HG03457 (cell line): ENCODE measurements around the gene LRRK1.

Experiments
- ATAC-seq: cut with Tn5 transposase; IDR thresholded peaks from one replicate; pipeline ENCODE4 v1.9.1; 2021; ENCODE audit warnings: moderate number of reproducible peaks; ENCODE audit not compliant: unreplicated experiment

LRRK1 gene

DNA sequence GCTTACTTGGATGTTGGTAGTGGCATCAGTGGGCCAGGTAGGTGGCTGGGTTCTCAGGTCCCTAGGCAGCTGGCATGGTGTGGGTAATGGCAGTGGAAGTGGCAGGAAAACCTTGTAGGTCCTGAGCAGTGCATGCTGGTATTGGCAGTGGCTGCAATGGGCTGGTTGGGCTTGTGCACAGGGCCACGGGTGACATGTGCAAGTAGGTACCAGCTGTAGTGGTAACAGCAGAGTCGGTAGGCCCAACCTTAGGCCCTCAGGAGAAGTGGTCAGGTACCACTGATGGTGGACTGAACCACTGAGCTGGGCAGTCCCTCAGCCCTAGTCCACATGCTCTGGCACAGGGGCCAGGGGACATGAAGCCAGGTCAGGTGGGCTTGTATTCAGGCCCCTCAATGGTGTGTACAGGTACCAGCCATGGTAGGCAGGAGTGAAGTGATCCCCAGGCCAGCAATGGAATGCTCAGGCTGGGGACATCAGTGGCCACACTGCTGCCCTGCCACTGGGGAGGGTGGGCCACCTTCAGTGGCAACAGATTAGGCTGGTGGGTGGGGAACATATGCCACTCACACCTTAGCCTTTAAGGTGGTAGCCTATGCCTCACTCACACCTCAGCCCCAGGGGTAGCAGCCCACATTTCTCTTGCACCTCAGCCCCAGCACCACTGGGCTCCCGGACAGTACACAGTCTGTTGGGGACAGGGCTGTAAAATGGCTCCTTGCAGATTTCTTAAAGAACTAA is 118.1 kb downstream of the LRRK1 start:
- ATAC-seq = no peak

DNA sequence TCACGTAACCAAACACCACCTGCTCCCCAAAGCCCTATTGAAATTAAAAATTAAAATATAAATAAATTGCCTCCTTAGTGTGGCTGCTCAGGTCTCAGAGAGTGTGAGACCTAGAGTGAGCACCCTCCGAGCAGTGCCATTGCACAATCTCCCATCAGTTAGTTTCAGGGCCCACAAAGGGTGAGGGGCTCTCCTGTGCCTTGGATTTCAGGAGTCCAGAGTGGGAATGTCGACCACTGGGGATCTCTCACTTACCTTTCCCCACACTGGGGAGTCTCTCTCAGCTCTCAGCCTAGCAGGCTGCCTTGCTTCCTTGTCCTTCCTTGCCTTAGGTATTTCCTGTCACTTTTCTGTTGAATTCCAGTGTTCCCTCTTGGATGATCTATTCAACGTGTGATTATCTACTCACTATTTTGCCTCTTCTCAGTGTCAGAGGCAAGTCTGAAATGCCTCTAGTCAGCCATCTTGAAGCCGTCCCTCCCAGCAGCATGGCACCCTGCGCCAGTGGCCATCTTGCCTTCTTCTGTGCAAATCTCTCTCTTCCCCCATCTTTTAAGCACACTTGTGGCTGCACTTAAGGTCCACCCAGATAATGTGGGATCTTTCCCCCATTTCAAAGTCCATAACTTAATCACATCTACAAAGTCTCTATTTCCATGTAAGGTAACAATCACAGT is 119.3 kb downstream of the LRRK1 start:
- no peak for ATAC-seq

DNA sequence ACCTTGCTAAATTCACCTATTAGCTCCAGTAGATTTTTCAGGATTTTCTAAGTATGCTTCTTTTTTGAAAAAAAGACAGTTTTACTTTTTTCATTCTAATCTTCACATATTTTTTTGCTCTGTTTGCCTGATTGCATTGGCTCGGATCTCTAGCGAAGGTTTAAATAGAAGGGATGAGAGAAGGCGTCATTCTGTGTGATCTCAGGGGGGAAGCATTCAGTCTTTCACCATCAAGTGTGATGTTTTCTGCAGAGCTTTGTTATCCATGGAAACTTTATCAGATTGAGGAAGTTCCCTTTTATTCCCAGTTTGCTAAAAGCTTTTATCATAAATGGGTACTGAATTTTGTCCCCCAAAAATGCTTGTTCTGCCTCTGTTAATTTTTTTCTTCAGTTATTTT is 120.3 kb downstream of the LRRK1 start:
- ATAC-seq = no peak

DNA sequence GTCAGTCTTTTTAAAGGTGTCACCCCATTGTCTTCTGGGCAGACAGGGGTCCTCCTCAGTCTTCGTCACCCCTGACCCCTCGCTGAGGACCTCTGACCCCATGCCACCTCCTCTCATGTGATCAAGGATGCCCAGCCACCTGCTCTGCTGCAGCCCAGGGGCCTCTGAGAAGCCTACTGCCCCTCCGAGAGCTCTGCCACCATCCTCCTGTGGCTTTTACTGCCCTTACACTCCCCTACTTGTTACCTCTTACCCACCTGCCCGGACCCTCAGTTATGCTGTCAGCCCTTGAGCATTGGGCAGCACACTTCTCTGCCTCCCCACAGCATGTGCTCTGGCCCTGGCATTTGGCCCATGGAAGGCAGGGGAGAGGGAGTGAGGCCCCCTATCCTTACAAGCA is 123.2 kb downstream of the LRRK1 start:
- no peak for ATAC-seq

DNA sequence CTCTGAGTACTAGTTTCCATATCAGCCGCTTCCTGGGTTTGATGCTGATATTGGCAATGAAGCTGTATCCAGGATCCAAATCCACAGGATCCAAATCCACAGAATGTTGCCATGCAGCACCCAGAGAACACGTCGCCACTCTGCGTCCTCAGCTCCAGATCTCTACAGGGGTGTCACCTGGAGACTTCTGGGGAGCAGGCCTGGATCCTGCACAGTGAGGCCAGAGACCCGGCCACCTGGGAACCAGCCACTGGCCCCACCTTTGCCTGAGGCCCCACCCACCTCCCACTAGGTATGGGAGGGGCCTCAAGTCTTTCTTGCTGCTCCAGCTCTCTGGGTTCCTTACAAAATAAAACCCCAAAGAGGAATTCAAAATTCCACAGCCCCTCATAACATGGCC is 123.9 kb downstream of the LRRK1 start:
- ATAC-seq = no peak

DNA sequence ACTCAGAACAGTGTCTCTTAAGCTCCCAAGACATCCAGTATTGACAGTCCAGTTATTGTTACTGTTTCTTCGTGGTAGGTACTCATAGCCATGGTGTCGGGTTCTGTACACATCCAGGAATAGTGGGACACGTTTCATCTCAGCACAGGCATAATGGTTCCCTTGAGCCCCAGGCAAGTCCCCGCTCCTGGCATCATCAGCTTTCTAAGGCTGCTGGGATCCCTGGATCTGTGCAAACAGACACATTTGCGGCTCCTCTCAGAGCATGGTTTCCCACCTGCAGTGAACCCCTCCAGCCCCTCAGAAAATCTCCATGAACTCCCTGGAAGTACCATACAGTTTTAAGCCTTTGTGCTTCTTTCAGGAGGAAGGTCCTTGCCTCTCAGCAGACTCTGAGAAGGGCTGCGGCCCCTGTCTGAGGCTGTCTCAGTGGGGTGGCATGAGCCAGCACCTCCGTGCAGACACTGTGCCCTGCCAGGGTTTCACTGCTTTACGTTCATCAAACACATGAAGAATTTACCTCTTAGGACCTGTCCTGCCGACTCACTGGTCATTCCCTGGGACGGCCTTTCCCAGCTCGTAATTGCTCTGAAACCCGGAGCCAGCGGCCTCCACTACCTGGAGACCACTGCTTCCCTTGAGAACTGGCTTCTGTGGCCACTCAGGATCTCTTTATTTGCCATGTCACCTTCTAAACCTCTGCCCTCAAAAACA is 124.9 kb downstream of the LRRK1 start:
- no peak for ATAC-seq

DNA sequence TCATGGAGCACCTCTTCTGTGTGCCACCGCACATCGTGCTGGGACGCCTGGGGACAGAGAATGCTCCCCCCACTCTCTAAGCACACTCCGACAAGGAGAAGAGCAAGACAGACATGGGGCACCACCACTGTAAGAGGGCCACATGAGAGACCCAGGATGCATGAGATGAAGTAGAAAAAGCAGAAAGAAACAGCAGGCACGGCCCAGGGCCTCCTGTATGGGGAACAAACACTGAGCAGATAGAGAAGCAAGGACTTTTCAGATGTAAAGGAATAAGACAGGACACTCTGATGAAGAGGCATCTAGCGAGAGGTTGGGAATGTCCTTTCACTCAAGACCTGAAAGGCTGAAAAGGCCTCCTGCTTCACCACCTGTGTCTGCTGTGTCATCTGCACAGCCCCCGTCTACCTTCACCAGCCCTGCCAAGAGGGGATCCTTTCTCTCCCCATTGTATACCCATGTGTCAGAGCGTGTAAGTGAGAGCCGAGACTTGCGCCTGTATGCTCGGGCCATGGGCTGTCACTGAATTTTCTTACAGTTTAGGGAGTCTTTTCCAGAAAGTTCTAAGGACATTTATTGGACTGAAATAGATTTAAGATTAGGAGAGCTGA is 125.6 kb downstream of the LRRK1 start:
- no peak for ATAC-seq

DNA sequence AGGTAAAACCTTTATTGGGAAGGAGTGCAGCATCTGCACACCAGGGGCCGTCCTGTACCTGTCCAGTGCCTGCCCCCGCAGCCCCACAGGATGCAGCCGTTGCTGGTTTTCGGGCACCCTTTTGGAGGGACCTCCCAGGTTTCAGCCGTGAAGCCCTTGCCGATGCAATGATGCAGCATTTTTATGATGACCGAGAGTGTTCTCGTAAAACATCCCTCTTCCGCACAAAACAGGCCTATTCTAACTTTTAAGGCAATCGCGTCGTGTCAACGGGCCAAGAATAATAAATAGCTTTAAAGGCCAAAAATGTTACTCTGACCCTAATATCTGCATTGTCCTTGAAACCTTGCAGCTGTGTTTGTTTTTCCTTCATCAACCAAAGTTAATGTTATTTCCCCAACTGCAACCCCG is 126.1 kb downstream of the LRRK1 start:
- ATAC-seq = no peak

DNA sequence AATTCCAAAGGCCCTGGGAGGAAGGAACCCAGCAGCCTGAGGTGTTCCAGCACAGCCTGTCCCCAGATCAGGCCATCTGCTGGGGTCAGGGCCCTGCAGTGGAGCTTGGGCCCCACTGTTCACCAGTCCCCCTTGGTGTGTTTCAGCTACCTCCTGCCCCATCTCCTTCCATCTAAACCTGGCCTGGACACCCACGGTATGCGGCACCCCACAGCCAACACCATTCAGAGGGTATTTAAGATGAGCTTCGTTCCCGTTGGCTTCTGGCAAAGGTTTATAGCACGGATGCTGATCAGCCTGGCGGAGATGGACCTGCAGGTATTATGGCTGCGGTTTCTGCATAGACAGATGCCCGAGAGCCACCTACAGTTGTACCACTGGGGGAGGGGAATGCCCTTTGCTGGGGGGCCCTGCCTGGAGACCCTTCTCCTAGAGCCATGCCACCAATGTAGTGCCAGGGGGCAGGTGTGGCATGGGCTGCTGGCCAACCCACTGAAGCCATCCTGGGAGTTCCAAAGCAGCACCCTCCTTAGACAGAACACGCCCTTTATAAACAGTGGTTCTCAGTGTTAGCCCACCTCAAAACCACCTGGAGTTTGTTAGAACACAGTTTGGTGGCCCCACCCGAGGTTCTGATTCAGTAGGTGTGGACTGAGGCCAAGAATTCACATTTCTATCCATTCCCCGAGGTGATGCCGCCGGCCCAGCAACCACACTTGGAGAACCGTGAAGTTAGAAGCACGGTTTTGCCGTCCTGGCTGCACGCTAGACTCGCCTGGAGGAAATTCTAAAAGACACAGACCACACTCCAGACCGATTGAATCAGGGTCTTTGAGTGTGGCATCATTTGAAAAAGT is 126.9 kb downstream of the LRRK1 start:
- ATAC-seq = no peak

DNA sequence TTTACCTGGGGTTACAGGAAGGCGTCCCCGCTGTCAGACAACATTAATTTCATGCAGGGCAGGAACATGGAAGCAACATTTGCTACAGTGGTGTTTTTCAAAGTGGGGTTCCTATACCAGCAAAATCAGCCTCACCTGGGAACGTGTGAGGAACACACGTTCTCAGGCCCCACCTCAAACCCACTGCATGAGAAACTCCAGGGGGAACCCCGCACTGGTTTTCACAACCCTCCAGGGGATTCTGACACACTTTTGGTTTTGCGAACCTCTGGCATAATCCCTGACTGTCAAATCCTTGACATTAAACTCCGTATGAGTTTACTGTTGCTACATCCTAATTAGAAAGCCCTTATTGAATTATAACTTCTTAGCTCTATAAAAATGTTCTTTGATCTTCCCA is 127.7 kb downstream of the LRRK1 start:
- no peak for ATAC-seq

DNA sequence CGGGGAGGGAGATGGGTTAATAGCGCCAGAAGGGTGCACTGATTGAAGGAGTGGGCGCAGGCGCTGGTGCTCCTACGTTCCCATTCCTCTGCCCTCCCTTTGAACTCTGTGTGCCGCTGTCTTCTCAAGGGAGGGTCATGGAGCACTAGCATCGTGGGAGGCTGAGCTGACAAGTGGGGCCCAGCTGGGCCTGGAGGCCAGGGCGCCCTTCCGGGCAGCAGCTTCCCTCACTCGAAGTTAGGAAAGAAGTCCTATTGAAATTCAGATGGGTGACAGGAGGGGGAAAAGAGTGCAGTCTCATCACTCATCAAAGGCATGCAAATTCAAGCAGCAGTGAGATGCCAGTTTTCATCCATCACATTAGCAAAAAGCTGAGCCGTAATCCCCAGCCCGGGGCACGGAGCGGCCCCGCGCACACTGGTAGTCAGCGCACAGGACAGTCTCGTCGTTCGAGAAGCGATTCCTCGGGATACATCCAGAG is 128.2 kb downstream of the LRRK1 start:
- no peak for ATAC-seq

DNA sequence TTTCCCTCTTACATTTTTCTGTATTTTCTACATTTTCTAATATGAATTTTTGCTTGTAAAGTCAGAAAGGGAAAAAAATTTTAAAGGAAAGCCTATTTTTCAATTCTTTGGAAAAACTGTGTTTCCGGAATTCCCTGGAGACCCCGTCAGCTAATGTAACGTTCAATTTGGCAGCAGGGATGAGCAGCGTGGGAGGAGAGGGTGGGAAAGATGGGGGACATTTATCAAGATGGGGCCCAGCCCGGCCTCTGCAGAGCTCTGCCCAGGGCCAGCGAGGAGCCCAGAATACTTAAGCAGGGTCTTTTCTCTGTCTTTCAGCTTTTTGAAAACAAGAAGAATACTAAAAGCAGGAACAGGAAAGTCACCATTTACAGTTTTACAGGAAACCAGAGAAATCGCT is 129.0 kb downstream of the LRRK1 start:
- no peak for ATAC-seq

DNA sequence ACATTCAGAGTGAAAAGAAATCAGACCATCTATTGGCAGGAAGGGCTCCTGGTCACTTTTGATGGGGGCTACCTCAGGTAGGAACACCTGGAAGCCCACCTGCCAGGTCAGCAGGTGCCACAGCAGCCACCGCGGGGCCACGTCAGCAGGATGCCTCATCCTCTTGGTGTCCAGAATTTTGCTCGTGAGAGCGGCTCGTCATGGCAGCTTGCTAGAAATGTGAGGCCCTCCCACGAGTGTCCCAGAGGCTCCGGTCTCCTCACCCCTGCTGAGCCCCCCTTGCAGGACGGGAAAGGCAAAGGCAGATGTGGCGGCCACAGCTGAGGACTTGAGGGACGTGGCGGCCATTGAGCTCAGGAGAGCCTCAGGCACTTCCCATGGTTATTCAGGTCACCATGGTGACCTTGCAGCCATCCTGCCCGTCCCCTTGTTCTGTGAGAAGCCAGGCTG is 129.4 kb downstream of the LRRK1 start:
- ATAC-seq = no peak

DNA sequence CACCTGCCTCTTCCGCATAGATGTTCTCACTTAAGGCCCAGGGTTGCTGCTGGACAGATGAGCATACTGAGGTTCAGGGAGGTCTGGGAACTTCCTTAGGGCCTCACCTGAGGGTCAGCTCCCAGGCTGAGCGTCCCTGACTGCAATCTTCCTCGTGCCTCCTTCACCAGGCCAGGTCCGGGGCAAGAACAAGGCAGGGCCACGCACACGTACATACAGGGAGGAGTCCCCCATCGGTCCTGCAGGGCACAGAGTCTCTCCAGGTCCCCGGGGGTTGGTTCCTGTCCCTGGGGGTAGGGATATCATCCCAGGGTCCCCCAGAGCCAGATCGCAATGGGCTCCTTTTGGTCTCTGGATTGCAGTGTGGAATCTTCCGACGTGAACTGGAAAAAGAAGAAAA is 130.1 kb downstream of the LRRK1 start:
- no peak for ATAC-seq

DNA sequence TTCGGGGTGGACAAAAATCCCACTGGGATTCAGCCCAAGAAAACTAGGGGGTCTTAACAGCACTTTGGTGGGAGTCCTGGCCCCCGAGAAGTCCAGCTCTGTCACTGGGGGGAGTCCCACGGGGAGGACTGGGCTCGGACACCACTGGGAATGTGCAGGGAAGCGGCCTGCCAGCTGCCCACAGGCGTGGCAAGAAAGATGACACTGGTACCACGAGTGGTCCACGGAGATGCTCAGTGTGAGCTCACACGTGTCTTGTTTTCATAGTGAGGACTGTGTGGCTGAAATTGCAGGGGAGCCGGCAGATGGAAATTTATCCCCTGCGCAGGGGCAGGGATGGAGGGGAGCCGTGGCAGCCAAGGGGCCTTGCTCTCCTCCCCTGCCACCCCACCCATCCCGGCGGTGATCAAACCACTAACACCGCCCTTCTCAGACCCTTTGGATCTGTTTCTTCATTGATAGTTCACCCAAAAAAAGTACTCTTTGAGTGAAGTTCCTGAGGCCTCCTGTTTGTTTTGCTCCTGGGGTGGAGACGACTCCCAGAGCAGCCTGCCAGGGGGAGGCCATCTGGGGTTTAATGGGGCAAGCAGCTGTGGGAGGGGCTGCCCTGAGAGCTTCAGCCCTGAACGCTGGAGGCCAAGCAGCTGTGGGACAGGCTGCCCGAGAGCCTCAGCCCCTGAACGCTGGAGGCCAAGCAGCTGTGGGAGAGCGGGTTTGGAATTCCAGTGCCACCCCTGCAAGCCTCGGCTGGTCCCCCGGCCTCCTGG is 130.9 kb downstream of the LRRK1 start:
- ATAC-seq = no peak

DNA sequence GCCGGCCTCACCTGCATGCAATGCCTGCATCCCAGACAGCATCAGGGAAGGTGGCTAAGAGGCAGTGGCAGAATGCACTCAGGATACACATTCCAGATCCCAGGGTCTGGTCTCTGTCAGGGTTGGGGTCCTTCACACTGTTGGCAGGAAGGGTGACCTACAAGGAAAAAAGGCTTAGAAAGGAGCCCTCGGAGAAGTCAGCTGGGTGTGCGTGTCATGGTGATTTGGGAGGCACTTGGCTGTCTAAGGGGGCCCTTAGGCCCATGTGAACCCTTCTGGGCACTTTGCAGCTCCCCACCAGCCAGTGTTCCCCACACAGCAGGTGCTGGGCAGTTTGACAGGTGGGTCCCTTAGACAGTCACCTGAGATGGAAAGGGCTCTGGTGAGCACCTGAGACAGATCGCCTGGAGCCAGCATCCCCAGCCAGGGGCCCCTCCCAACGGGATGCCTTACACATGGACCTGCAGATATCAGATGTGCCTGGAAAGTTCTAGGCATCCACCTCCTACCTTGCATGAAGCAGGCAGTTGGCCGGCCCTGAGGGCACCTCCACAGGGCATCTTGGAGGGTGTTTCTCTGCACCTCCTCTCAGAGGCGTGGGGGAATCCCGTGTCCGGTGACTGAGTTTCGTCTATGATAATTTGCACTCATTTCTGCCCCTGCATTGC is 131.6 kb downstream of the LRRK1 start:
- no peak for ATAC-seq

DNA sequence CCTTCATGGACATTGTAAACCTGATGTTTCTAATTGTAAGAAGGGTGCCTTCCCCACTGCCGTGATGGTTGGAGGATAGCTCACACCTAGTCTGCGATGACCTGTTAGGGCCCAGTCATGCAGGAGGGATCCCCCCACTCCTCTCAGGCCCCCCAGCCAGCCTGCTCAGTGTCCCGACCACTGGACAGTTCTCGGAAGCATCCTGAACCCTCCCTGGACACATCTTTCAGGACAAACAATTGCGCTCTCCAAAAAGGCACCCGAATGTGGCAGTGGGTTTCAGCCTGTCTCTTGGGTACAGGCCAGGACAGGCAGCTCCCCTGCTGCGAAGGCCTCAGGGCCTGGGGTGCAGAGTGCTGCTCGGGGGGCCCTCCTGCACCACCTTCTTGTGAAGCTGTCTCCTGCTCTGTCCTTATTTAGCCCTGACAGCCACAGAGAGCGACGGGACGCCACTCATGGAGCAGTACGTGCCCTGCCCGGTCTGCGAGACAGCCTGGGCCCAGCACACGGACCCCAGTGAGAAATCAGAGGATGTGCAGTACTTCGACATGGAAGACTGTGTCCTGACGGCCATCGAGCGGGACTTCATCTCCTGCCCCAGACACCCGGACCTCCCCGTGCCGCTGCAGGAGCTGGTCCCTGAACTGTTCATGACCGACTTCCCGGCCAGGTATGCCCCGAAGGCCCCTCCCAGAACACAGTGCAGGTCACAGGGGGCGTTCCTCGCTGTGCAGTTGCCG is 132.3 kb downstream of the LRRK1 start:
- ATAC-seq = no peak

DNA sequence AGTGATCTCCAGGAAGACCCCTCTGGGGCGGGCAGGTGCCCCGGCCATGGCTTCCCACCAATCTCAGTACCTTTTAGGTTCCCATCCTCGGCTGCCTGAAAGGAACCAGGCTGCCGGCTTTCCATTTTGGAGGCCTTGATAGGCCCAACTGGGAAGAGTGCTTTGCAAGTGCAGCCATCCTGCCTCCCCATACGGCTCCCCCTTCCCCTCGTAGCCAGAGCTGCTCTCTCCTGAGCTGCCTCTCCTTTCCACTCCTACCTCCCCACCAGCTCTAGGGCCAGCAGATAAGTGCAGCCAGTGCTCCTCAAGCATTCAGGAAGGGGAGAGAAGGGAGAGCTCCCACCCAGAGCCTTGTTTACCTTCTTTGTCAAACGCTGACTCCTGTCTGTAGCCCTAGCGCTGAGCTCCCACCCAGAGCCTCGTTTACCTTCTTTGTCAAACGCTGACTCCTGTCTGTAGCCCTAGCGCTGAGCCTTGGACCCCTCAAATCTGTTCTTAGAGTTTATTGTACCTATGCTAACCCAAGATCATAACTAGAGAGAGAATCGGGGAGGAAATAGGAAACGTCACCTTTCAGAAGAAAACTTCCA is 133.0 kb downstream of the LRRK1 start:
- no peak for ATAC-seq
